Kidney (tissue), 14 donors: ENCODE results near the gene TRPC6. TPM values are rescaled to one million over a fixed set of nuclear protein-coding genes. Genes with fewer than 3 reads are reported as not detected.
"Not testable (repeated sequence)": the region's sequence is repeated elsewhere in the genome, so short reads cannot be mapped to it uniquely, and the experiment has no call there.

ENCODE experiments used
- DNase-seq, 5 donors: peaks; one replicate each; pipeline ENCODE4 v3.0.0-alpha.2; 2013 to 2020
- FAIRE-seq: peaks from 2 replicates; lab custom pipeline; 2012; peaks lifted over from hg19 to GRCh38; lab: Jason Lieb, UNC
- H3K27ac ChIP-seq, 2 donors: one replicate each; pipeline ENCODE4 v1.7.0; 2013; ENCODE audit warnings: low read depth in 2 of 2, low read length in 2 of 2, inconsistent platforms in 1 of 2
- H3K27me3 ChIP-seq: one replicate; pipeline ENCODE4 v1.7.1; 2013; ENCODE audit warnings: low read length, inconsistent platforms; ENCODE audit not compliant: control insufficient read depth, insufficient read depth
- H3K36me3 ChIP-seq, 3 donors: one replicate each; pipeline versions ENCODE4 v1.7.0 to v1.7.1; 2013; ENCODE audit warnings: low read length in 3 of 3, control low read depth in 1 of 3, inconsistent platforms in 1 of 3; ENCODE audit not compliant: insufficient read depth in 3 of 3, control insufficient read depth in 2 of 3
- H3K4me1 ChIP-seq, 3 donors: one replicate each; pipeline versions ENCODE4 v1.7.0 to v1.7.1; 2013; ENCODE audit warnings: low read length in 3 of 3, inconsistent platforms in 1 of 3, low read depth in 1 of 3; ENCODE audit not compliant: control insufficient read depth in 2 of 3, insufficient read depth in 2 of 3
- H3K4me3 ChIP-seq, 3 donors: one replicate each; pipeline versions ENCODE4 v1.7.0 to v1.8.1; 2013; ENCODE audit warnings: low read length in 3 of 3, control low read depth in 1 of 3, inconsistent platforms in 1 of 3
- H3K9ac ChIP-seq, 3 donors: one replicate each; pipeline versions ENCODE4 v1.7.0 to v1.7.1; 2013; ENCODE audit warnings: low read length in 3 of 3, control low read depth in 1 of 3, inconsistent platforms in 1 of 3
- H3K9me3 ChIP-seq, 3 donors: one replicate each; pipeline versions ENCODE4 v1.7.0 to v1.7.1; 2013; ENCODE audit warnings: low read length in 3 of 3, control low read depth in 1 of 3, inconsistent platforms in 1 of 3; ENCODE audit not compliant: control insufficient read depth in 2 of 3, insufficient read depth in 1 of 3
- CTCF ChIP-seq: IDR thresholded peaks from 3 replicates; pipeline ENCODE4 v1.5.1; 2012; ENCODE audit warnings: mild to moderate bottlenecking, moderate library complexity, borderline replicate concordance; ENCODE audit not compliant: insufficient read depth; ENCODE audit errors: extremely low read depth
- intact Hi-C: fragments of 100-400 bp; cut with DNase I; formaldehyde crosslinking; loops from one replicate; pipeline ENCODE4 v1.11.1; 2022
- polyA plus RNA-seq: library from polyadenylated mRNA; stranded (reverse); fragments of 350-450 nt; fragmentation: Illumina TruSeq; extraction: RNeasy Lipid Tissue Mini Kit (QIAGEN cat#74804); gene quantifications from one replicate; pipeline ENCODE4 v1.2.3, GENCODE V29; 2014; ENCODE audit warnings: low read depth, low replicate concordance; ENCODE audit not compliant: insufficient read depth
- total RNA-seq: library from RNA; stranded (reverse); fragmentation: NEBNext Ultra II Directional; extraction: Animal tissue kit (Norgen Biotek cat#: 25700); gene quantifications from one replicate; pipeline ENCODE4 v1.2.1, GENCODE V29; 2021
- donor health status: control.
- donor health status: control.
- donor health status: control.
- donor health status: control.
- donor health status: control.
- donor health status: DM: yes; HTN: yes; CAD: no.
- donor health status: Normal renal cell carcinoma (clear cell type).

TRPC6 gene
- total and polyA plus RNA-seq, 2 donors from 2014 or later = 1.3 to 1.4 TPM

- FAIRE-seq = no peak
- no peak for DNase-seq
These were observed 140.8 kb downstream of the TRPC6 start for GRCh38 chr11:101442936-101443521.

GRCh38 chr11:101442171-101442570 is 141.6 kb downstream of the TRPC6 start:
- FAIRE-seq (no peak), DNase-seq (no peak)
- Histone ChIP-seq H3K4me3 (no peak overlapping the region), H3K9me3 (no peaks in the 10 kb centered on the region), H3K4me1 (peaks cover 0 to 4% (median 3%) of the 10 kb centered on the region in 3 donors), H3K9ac (no peak overlapping the region), H3K27ac (peak overlapping the region; percentile 20 to 47), H3K36me3 (no peaks in the 10 kb centered on the region), H3K27me3 (no peaks in the 10 kb centered on the region)
- no peak for TF ChIP-seq CTCF
- intact Hi-C loops = no loop called here

More at GRCh38 chr11:101442936-101443521, 140.8 kb downstream of the TRPC6 start:
- Histone ChIP-seq H3K27me3 (no peaks in the 10 kb centered on the region), H3K27ac (no peak overlapping the region), H3K36me3 (no peaks in the 10 kb centered on the region), H3K9ac (no peak overlapping the region), H3K4me3 (no peak overlapping the region), H3K9me3 (no peaks in the 10 kb centered on the region), H3K4me1 (peaks cover 0 to 4% (median 3%) of the 10 kb centered on the region in 3 donors)
- intact Hi-C loops = no loop called here
- TF ChIP-seq CTCF = no peak

- H3K27ac ChIP-seq = peak overlapping the region; percentile 20 to 47
- no peaks in the 10 kb centered on the region for H3K27me3 ChIP-seq
- H3K4me3 ChIP-seq = no peak overlapping the region
- DNase-seq (no peak), FAIRE-seq (no peak)
- intact Hi-C loops = no loop called here
- no peaks in the 10 kb centered on the region for H3K9me3 ChIP-seq
- TF ChIP-seq CTCF = no peak
- no peak overlapping the region for H3K9ac ChIP-seq
- no peaks in the 10 kb centered on the region for H3K36me3 ChIP-seq
- H3K4me1 ChIP-seq = peaks cover 0 to 4% (median 3%) of the 10 kb centered on the region in 3 donors
These were observed 142.1 kb downstream of the TRPC6 start for GRCh38 chr11:101441747-101442146.

GRCh38 chr11:101439488-101439887 is 144.3 kb downstream of the TRPC6 start:
- intact Hi-C loops = no loop called here
- DNase-seq (no peak), FAIRE-seq (no peak)
- TF ChIP-seq CTCF = no peak
- Histone ChIP-seq H3K27me3 (no peaks in the 10 kb centered on the region), H3K9me3 (no peaks in the 10 kb centered on the region), H3K27ac (no peak overlapping the region), H3K36me3 (no peaks in the 10 kb centered on the region), H3K4me1 (peaks cover 0 to 3% (median 2%) of the 10 kb centered on the region in 3 donors), H3K9ac (no peak overlapping the region), H3K4me3 (no peak overlapping the region)

- H3K9me3 ChIP-seq, H3K36me3 ChIP-seq, H3K9ac ChIP-seq, H3K4me1 ChIP-seq, H3K27me3 ChIP-seq, H3K27ac ChIP-seq, H3K4me3 ChIP-seq, intact Hi-C loops, DNase-seq, FAIRE-seq: not testable (repeated sequence)
These were observed 145.1 kb downstream of the TRPC6 start for GRCh38 chr11:101438708-101439107.
